ENCODE measurements around the gene RPS6KB2. TPM values are rescaled to one million over a fixed set of nuclear protein-coding genes. Genes with fewer than 3 reads are reported as not detected.

RPS6KB2 gene
- total RNA-seq, 1 experiment from 2014 or later: 54.1 TPM

DNA sequence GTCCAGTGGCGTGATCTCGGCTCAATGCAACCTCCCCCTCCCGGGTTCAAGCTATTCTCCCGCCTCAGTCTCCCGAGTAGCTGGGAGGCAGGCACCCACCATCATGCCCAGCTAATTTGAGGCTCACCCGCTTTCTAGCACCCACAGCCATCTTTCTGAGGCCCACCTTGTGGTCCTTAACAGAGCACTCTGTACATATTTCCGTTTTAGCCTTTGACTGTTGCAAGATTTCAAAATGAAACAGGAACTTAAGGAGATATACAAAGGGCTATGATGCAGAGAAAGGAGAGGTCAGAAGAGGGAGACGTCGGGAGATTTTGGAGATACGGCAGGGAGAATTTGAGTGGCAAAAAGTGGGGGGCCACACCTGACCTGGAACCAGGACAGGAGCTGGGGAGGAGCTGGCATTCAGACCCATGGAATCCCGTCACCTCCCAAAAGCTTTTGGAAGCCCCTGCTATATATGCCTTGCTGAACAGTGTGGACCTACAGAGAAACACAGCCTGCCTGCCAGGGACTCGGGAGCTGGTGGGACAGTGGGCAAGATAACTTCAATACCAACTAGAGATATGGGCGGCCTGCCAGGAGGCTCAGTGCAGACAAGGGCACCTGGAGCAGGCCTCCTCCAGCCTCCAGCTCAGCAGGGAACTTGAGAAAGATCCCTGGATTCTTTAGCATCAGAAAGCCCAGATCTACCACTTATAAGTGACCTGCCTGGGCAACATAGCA lies 46.9 kb upstream of the RPS6KB2 start:
- peak overlapping the region; percentile 8; the same call in 1 of the 2 replicates for H3K27ac ChIP-seq (ENCODE audit: low read depth, low read length)
- CTCF ChIA-PET: interaction anchor here (0.7 to 15.5 kb wide), 19 partner anchors 8 to 686 kb away, joined by 3 to 456 read pairs (median 5); partner anchors contain the start of genes CLCF1, GRK2, POLD4 and PPP1CA
- ATAC-seq: no peak
- H4K20me1 ChIP-seq (ENCODE audit: insufficient read depth): no peaks in the 10 kb centered on the region
- no peaks in the 10 kb centered on the region for H3K79me2 ChIP-seq (ENCODE audit: insufficient read depth, low read length)
- peak overlapping the region; percentile 43 for H3K4me2 ChIP-seq (ENCODE audit: low read length)
- H2AFZ ChIP-seq (ENCODE audit: low read depth, low read length, poor library complexity, severe bottlenecking): no peak overlapping the region
- BruUV-seq (replicated peaks): no TSS peak
- H3K27me3 ChIP-seq (ENCODE audit: insufficient read depth, low read length): no peaks in the 10 kb centered on the region
- H3K9ac ChIP-seq (ENCODE audit: low read length): peak overlapping the region; percentile 36
- RAD21 ChIA-PET (ENCODE audit: low non-redundant PET in 1 of 2, low total read pairs in 2 of 2, uncharacterized antibody in 2 of 2, unreplicated experiment in 2 of 2): interaction anchor here (0.5 to 5.0 kb wide), 13 partner anchors 7 to 120 kb away, joined by 3 to 76 read pairs (median 8); partner anchors contain the start of gene POLD4 (in 1 of the 2)
- H3K4me1 ChIP-seq (ENCODE audit: control insufficient read depth in 1 of 2, insufficient read depth in 2 of 2, low read length in 2 of 2): peaks cover 65 to 75% of the 10 kb centered on the region in 2 experiments
- intact Hi-C loops (cut with micrococcal nuclease): no loop called here
- H3K9me2 ChIP-seq (ENCODE audit: insufficient read depth): no peaks in the 10 kb centered on the region
- no peak for DNase-seq (ENCODE audit: low read depth, low spot score)
- TF ChIP-seq EGR1 (IDR thresholded peaks at IDR 0.05; ENCODE audit: low read depth) (no peak), POLR2A (IDR thresholded peaks at IDR 0.05; ENCODE audit: borderline replicate concordance, extremely low read depth, insufficient read depth, insufficient read length) (no peak), CEBPB (IDR thresholded peaks at IDR 0.05; ENCODE audit: low read depth) (no peak), ATF3 (IDR thresholded peaks at IDR 0.05) (no peak), FOSL1 (IDR thresholded peaks at IDR 0.05; ENCODE audit: low read depth) (no peak), ELF1 (IDR thresholded peaks at IDR 0.05; ENCODE audit: borderline replicate concordance, low read depth) (no peak), YY1 (IDR thresholded peaks at IDR 0.05; ENCODE audit: extremely low read depth, insufficient replicate concordance, low read depth, low read length) (no peak), ZNF274 (IDR thresholded peaks at IDR 0.05; ENCODE audit: low read depth, low read length) (no peak), EZH2 (IDR thresholded peaks at IDR 0.05) (no peak), SRF (IDR thresholded peaks at IDR 0.05; ENCODE audit: low read depth) (no peak), REST (IDR thresholded peaks at IDR 0.05; ENCODE audit: low read depth) (no peak), ZFX (IDR thresholded peaks at IDR 0.05) (no peak), JUND (IDR thresholded peaks at IDR 0.05) (no peak), SP1 (IDR thresholded peaks at IDR 0.05; ENCODE audit: low read depth) (no peak), CTCF (IDR thresholded peaks at IDR 0.05 in 2 of 3, conservative IDR thresholded peaks at IDR 0.05 in 1 of 3; ENCODE audit: borderline replicate concordance in 1 of 3, insufficient read depth in 1 of 3, low read depth in 2 of 3, low read length in 2 of 3) (no peak), CBX3 (IDR thresholded peaks at IDR 0.05; ENCODE audit: low read depth) (no peak), RAD21 (IDR thresholded peaks at IDR 0.05; ENCODE audit: low read depth) (no peak), POLR2AphosphoS5 (IDR thresholded peaks at IDR 0.05; ENCODE audit: low read depth, low read length) (no peak), MAX (IDR thresholded peaks at IDR 0.05) (no peak), SIN3A (IDR thresholded peaks at IDR 0.05; ENCODE audit: low read depth) (no peak)
- no peaks in the 10 kb centered on the region for H3K36me3 ChIP-seq (ENCODE audit: control insufficient read depth in 1 of 2, insufficient read depth in 2 of 2, low read length in 2 of 2)
- no peak overlapping the region for H3K4me3 ChIP-seq (replicated peaks in 1 of 2; ENCODE audit: low read depth in 1 of 2, low read length in 2 of 2)
- POLR2A ChIA-PET: interaction anchor here (0.6 to 15.1 kb wide), 6 partner anchors 10 to 99 kb away, joined by 3 to 210 read pairs (median 4); partner anchors contain the start of genes POLD4 and RAD9A
- H3K9me3 ChIP-seq (ENCODE audit: control insufficient read depth in 1 of 2, insufficient read depth in 1 of 2, low read depth in 1 of 2, low read length in 2 of 2): no peaks in the 10 kb centered on the region
